CD14-positive monocyte (primary cell): ENCODE results near the gene QSOX1. TPM values are rescaled to one million over a fixed set of nuclear protein-coding genes. Genes with fewer than 3 reads are reported as not detected.
A peak's percentile ranks its signal among the peaks of the same experiment; 100 is the strongest.

Source experiments
- DNase-seq, 3 donors: peaks; one replicate each; pipeline ENCODE4 v3.0.0-alpha.2; 2011 to 2022
- H2AFZ ChIP-seq: 2 replicates; pipeline ENCODE4 v1.6.0; 2012; ENCODE audit warnings: mild to moderate bottlenecking, low read depth, low read length, inconsistent platforms; ENCODE audit not compliant: insufficient read depth, poor library complexity, severe bottlenecking
- H3K27ac ChIP-seq, 2 donors: 1 replicate in 1 of 2; 2 replicates in 1 of 2; pipeline ENCODE4 v1.5.1; 2012 to 2013; ENCODE audit warnings: low read length in 2 of 2, control low read depth in 1 of 2, inconsistent platforms in 1 of 2, low read depth in 1 of 2, mild to moderate bottlenecking in 1 of 2
- H3K27me3 ChIP-seq, 2 donors: one replicate each; pipeline versions ENCODE4 v1.6.0 to v1.6.1; 2011 to 2013; ENCODE audit warnings: low read length in 2 of 2; ENCODE audit not compliant: control insufficient read depth in 2 of 2, insufficient read depth in 2 of 2
- H3K36me3 ChIP-seq, 2 donors: replicated peaks in 1 of 2; 1 replicate in 1 of 2; 2 replicates in 1 of 2; pipeline versions ENCODE4 v1.5.1 to v1.6.1; 2012 to 2013; ENCODE audit warnings: low read length in 2 of 2, control low read depth in 1 of 2, inconsistent platforms in 1 of 2, mild to moderate bottlenecking in 1 of 2; ENCODE audit not compliant: insufficient read depth in 2 of 2, control insufficient read depth in 1 of 2
- H3K4me1 ChIP-seq, 2 donors: 1 replicate in 1 of 2; 2 replicates in 1 of 2; pipeline versions ENCODE4 v1.5.1 to v1.6.1; 2012 to 2013; ENCODE audit warnings: low read length in 2 of 2, control low read depth in 1 of 2, inconsistent platforms in 1 of 2, mild to moderate bottlenecking in 1 of 2, moderate library complexity in 1 of 2; ENCODE audit not compliant: insufficient read depth in 2 of 2, control insufficient read depth in 1 of 2
- H3K4me2 ChIP-seq: replicated peaks from 2 replicates; pipeline ENCODE3; 2012; ENCODE audit warnings: low read length, moderate library complexity, mild to moderate bottlenecking; ENCODE audit not compliant: poor library complexity, severe bottlenecking; ENCODE audit errors: extremely low read depth
- H3K4me3 ChIP-seq, 3 experiments: fragments of 200-600 bp in 1 of 3; sonication (generic) in 1 of 3; replicated peaks in 1 of 3; 1 replicate in 2 of 3; 2 replicates in 1 of 3; pipeline ENCODE4 v1.5.1; 2011 to 2013; ENCODE audit warnings: low read length in 3 of 3, mild to moderate bottlenecking in 3 of 3, control low read depth in 2 of 3, low read depth in 2 of 3, inconsistent platforms in 1 of 3, moderate library complexity in 1 of 3
- H3K79me2 ChIP-seq: 2 replicates; pipeline ENCODE4 v1.6.0; 2012; ENCODE audit warnings: mild to moderate bottlenecking, control low read depth, inconsistent platforms, low read length, moderate library complexity; ENCODE audit not compliant: insufficient read depth
- H3K9ac ChIP-seq: 2 replicates; pipeline ENCODE4 v1.6.0; 2017; ENCODE audit warnings: low read length, mild to moderate bottlenecking; ENCODE audit not compliant: insufficient read depth, poor library complexity, severe bottlenecking
- H3K9me3 ChIP-seq, 2 donors: replicated peaks in 1 of 2; 1 replicate in 1 of 2; 2 replicates in 1 of 2; pipeline versions ENCODE4 v1.5.1 to v1.6.1; 2012 to 2013; ENCODE audit warnings: low read length in 2 of 2, control low read depth in 1 of 2; ENCODE audit not compliant: control insufficient read depth in 1 of 2, insufficient read depth in 1 of 2
- H4K20me1 ChIP-seq: 2 replicates; pipeline ENCODE4 v1.6.0; 2012; ENCODE audit warnings: mild to moderate bottlenecking, low read length, control low read depth, moderate library complexity; ENCODE audit not compliant: insufficient read depth
- H3K27ac Mint-ChIP-seq, 7 donors: one replicate each; pipeline ENCODE4 v1.8.0; 2020; ENCODE audit warnings: mild to moderate bottlenecking in 7 of 7, mixed read lengths in 7 of 7, moderate library complexity in 6 of 7, inconsistent platforms in 2 of 7
- H3K27me3 Mint-ChIP-seq, 3 donors: one replicate each; pipeline ENCODE4 v1.8.0; 2021 to 2022; ENCODE audit warnings: low read depth in 3 of 3, mild to moderate bottlenecking in 3 of 3, mixed read lengths in 3 of 3, moderate library complexity in 3 of 3, inconsistent platforms in 1 of 3
- H3K36me3 Mint-ChIP-seq, 2 donors: one replicate each; pipeline ENCODE4 v1.8.0; 2020; ENCODE audit warnings: mixed read lengths in 2 of 2, inconsistent platforms in 1 of 2, mild to moderate bottlenecking in 1 of 2
- H3K4me1 Mint-ChIP-seq: one replicate; pipeline ENCODE4 v1.8.0; 2020; ENCODE audit warnings: mild to moderate bottlenecking, mixed read lengths
- H3K4me3 Mint-ChIP-seq, 2 donors: one replicate each; pipeline ENCODE4 v1.8.0; 2020; ENCODE audit warnings: mild to moderate bottlenecking in 2 of 2, mixed read lengths in 2 of 2, moderate library complexity in 1 of 2
- H3K9me3 Mint-ChIP-seq, 7 donors: one replicate each; pipeline ENCODE4 v1.8.0; 2020 to 2022; ENCODE audit warnings: mixed read lengths in 7 of 7, mild to moderate bottlenecking in 6 of 7, moderate library complexity in 6 of 7, inconsistent platforms in 2 of 7
- WGBS: methylation state at CpG from one replicate; pipeline ENCODE4 v1.1.5; 2013; ENCODE audit warnings: missing lambda C conversion rate; ENCODE audit not compliant: insufficient coverage; 5-methylcytosine and 5-hydroxymethylcytosine counted together
- intact Hi-C, 2 donors: fragments of 100-400 bp; cut with micrococcal nuclease; formaldehyde crosslinking; loops; one replicate each; pipeline versions ENCODE4 v1.15.0 to v1.15.1; 2023
- polyA plus RNA-seq, 3 donors: library from polyadenylated mRNA; depleted of rRNA in 1 of 3; unstranded in 2 of 3; stranded (reverse) in 1 of 3; fragments of 300-500 nt in 2 of 3; fragments of >200 nt in 1 of 3; fragmentation: Illumina TruSeq in 2 of 3; gene quantifications; 1 replicate in 2 of 3; 2 replicates in 1 of 3; pipeline ENCODE4 v1.2.3, GENCODE V29; 2012 to 2021
- TF ChIP-seq, protein P1 (sequence below): fragments of 200-600 bp; IDR thresholded peaks from one replicate; pipeline ENCODE4 v1.8.0; 2022; ENCODE audit warnings: antibody characterized with exemption, mild to moderate bottlenecking

Gene QSOX1
- polyA plus RNA-seq, 3 donors: 34.5 to 86.5 (median 35.8) TPM

DNA sequence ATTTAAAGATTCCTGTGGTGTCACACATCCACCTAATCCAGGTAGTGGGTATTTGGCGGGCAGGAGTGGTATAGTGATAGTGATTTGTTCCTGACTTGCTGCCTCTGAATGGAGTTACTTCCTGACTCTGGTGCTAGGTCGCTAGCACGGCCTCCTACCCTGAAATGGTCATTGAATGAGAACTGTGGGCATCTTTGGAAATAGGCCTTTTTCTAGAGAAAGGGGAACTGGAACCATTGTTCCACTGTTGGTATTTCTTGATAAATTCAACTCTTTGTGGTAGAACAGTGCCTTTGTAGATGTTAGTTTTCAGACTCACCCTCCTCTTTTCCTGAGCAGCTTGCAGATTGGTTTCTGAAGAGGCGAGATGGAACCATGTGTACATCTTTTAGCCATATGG, 1.5 kb downstream of the QSOX1 start:
- Histone ChIP-seq H3K4me3 (peak overlapping the region; percentile 83 to 96 (median 84)), H3K9ac (peak overlapping the region; percentile 93), H3K4me1 (peaks cover 67 to 77% of the 10 kb centered on the region in 2 donors), H3K79me2 (peaks cover 72% of the 10 kb centered on the region), H2AFZ (no peak overlapping the region), H3K9me3 (no peaks in the 10 kb centered on the region), H3K4me2 (peak overlapping the region; percentile 90), H3K27ac (peak overlapping the region; percentile 70 to 93), H4K20me1 (peaks cover 53% of the 10 kb centered on the region), H3K27me3 (no peaks in the 10 kb centered on the region), H3K36me3 (peaks cover 0 to 5% of the 10 kb centered on the region in 2 donors)
- H3K27me3 Mint-ChIP-seq: peaks cover 0 to 2% (median 0%) of the 10 kb centered on the region in 3 donors
- 0% methylated on average over 2 of the region's 4 CpGs for WGBS
- peaks cover 75% of the 10 kb centered on the region for H3K4me1 Mint-ChIP-seq
- intact Hi-C loops: loop anchor here in 1 of 2 donors (10.0 kb wide), 1 partner anchor 271 kb away; the partner anchor contains the start of gene TOR1AIP1
- TF ChIP-seq, protein P1, sequence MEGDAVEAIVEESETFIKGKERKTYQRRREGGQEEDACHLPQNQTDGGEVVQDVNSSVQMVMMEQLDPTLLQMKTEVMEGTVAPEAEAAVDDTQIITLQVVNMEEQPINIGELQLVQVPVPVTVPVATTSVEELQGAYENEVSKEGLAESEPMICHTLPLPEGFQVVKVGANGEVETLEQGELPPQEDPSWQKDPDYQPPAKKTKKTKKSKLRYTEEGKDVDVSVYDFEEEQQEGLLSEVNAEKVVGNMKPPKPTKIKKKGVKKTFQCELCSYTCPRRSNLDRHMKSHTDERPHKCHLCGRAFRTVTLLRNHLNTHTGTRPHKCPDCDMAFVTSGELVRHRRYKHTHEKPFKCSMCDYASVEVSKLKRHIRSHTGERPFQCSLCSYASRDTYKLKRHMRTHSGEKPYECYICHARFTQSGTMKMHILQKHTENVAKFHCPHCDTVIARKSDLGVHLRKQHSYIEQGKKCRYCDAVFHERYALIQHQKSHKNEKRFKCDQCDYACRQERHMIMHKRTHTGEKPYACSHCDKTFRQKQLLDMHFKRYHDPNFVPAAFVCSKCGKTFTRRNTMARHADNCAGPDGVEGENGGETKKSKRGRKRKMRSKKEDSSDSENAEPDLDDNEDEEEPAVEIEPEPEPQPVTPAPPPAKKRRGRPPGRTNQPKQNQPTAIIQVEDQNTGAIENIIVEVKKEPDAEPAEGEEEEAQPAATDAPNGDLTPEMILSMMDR: no peak
- H3K9me3 Mint-ChIP-seq: peaks cover 0 to 1% (median 0%) of the 10 kb centered on the region in 7 donors
- peak; percentile 72 to 85 (median 78) for DNase-seq
- peak overlapping the region; percentile 92 to 98 (median 96) for H3K27ac Mint-ChIP-seq
- peaks cover 23 to 28% of the 10 kb centered on the region in 2 donors for H3K36me3 Mint-ChIP-seq
- peak overlapping the region; percentile 78 to 100 for H3K4me3 Mint-ChIP-seq

DNA sequence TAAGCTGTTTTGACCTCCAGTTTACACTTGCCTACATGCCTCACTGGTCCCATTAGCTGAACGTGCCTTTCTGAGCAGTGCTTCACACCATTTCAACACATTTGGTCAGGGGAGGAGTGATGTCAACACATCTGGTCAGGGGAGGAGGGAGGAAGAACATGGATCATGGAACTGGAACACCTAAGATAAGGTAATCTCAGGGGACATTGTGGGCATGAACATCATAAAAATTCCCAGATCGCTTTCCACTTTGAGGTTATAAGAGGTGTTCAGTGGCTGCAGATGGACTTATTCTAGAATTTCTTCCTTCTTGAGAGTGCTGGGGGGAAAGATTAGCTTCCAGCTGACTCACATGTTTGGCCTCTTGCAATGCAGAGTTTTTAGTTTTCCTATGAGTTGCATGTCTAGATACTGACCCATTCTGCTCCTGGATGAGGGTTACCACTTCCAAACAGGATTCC, 2.0 kb downstream of the QSOX1 start:
- H3K4me1 ChIP-seq: peaks cover 62 to 73% of the 10 kb centered on the region in 2 donors
- no peak overlapping the region for H3K9ac ChIP-seq
- peak in 1 of 3 donors; percentile 67 for DNase-seq
- Mint-ChIP-seq H3K9me3 (peaks cover 0 to 1% (median 0%) of the 10 kb centered on the region in 7 donors), H3K27me3 (peaks cover 0 to 2% (median 0%) of the 10 kb centered on the region in 3 donors), H3K4me3 (peak overlapping the region; percentile 78 to 100), H3K4me1 (peaks cover 71% of the 10 kb centered on the region), H3K36me3 (peaks cover 23 to 28% of the 10 kb centered on the region in 2 donors), H3K27ac (peak overlapping the region; percentile 92 to 98 (median 96))
- peaks cover 76% of the 10 kb centered on the region for H3K79me2 ChIP-seq
- peak overlapping the region in 1 of 3 experiments; percentile 96 for H3K4me3 ChIP-seq
- intact Hi-C loops: loop anchor here in 1 of 2 donors (10.0 kb wide), 1 partner anchor 272 kb away; the partner anchor contains the start of gene TOR1AIP1
- TF ChIP-seq, protein P1: no peak
- peak overlapping the region; percentile 70 to 93 for H3K27ac ChIP-seq
- H3K4me2 ChIP-seq: peak overlapping the region; percentile 90
- peaks cover 57% of the 10 kb centered on the region for H4K20me1 ChIP-seq
- no CpG with 5 or more reads among the region's 2 CpGs for WGBS
- H3K9me3 ChIP-seq: no peaks in the 10 kb centered on the region
- H3K36me3 ChIP-seq: peaks cover 0 to 5% of the 10 kb centered on the region in 2 donors
- no peaks in the 10 kb centered on the region for H3K27me3 ChIP-seq
- no peak overlapping the region for H2AFZ ChIP-seq
